Measurements from ENCODE around the gene DNM3.

Gene DNM3

GRCh38 chr1:172203902-172204301 is 362.6 kb downstream of the DNM3 start:
- TF ChIP-seq, protein P1, sequence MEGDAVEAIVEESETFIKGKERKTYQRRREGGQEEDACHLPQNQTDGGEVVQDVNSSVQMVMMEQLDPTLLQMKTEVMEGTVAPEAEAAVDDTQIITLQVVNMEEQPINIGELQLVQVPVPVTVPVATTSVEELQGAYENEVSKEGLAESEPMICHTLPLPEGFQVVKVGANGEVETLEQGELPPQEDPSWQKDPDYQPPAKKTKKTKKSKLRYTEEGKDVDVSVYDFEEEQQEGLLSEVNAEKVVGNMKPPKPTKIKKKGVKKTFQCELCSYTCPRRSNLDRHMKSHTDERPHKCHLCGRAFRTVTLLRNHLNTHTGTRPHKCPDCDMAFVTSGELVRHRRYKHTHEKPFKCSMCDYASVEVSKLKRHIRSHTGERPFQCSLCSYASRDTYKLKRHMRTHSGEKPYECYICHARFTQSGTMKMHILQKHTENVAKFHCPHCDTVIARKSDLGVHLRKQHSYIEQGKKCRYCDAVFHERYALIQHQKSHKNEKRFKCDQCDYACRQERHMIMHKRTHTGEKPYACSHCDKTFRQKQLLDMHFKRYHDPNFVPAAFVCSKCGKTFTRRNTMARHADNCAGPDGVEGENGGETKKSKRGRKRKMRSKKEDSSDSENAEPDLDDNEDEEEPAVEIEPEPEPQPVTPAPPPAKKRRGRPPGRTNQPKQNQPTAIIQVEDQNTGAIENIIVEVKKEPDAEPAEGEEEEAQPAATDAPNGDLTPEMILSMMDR (IDR thresholded peaks at IDR 0.05; ENCODE audit: extremely low read depth, missing control alignments), result no peak

DNA sequence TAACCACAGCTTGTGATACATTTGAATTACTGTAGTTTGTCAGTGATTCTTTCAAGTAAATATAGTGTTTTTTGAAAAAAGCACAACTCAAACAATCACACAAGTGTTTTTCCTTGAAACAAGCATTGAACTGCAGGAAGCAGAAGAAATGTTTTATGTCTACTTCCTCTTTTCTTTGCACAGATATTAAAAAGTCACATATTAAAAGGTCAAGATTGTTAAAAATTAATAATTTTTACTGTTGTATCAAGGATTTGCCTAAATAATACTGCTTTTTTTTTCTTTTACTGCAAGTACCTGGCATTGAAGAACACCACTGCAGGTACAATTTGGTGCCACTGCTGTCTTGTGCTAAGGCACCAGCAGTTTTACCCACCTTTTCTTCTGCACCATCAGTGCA is 365.0 kb downstream of the DNM3 start:
- no peak for DNase-seq (ENCODE audit: low spot score)
- TF ChIP-seq, protein P1 (IDR thresholded peaks at IDR 0.05; ENCODE audit: extremely low read depth, missing control alignments), result no peak

More at GRCh38 chr1:172203902-172204301, 362.6 kb downstream of the DNM3 start:
- DNase-seq (ENCODE audit: low spot score), result no peak

GRCh38 chr1:172208635-172209034 is 367.3 kb downstream of the DNM3 start:
- DNase-seq (ENCODE audit: low spot score), result no peak
- TF ChIP-seq, protein P1 (IDR thresholded peaks at IDR 0.05; ENCODE audit: extremely low read depth, missing control alignments), result no peak

GRCh38 chr1:172211221-172211620 is 369.9 kb downstream of the DNM3 start:
- DNase-seq (ENCODE audit: low spot score), result no peak
- TF ChIP-seq, protein P1 (IDR thresholded peaks at IDR 0.05; ENCODE audit: extremely low read depth, missing control alignments), result no peak

GRCh38 chr1:172212124-172212523 is 370.8 kb downstream of the DNM3 start:
- no peak for DNase-seq (ENCODE audit: low spot score)

GRCh38 chr1:172215006-172215405 is 373.7 kb downstream of the DNM3 start:
- TF ChIP-seq, protein P1 (IDR thresholded peaks at IDR 0.05; ENCODE audit: extremely low read depth, missing control alignments), result no peak
- no peak for DNase-seq (ENCODE audit: low spot score)

More at GRCh38 chr1:172212124-172212523, 370.8 kb downstream of the DNM3 start:
- TF ChIP-seq, protein P1 (IDR thresholded peaks at IDR 0.05; ENCODE audit: extremely low read depth, missing control alignments), result no peak

DNA sequence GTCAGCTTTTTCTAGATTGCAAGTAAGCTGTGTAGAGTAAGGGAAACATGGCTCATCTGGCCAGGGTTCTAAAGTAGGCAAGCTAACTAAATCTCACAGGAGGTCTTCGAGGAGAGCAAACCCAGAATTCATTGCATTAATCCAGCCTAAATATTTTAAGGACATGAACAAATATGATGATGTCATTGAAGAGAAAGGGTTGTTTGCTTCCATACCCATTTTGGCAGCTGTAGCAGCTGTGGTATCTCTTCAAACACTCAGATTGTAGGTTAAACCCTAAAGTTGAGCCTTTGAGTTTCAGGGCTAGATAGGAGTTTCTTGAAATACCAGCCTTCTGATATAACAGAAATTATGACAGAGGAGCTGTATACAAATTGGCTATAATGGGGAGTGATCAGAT is 378.7 kb downstream of the DNM3 start:
- TF ChIP-seq, protein P1 (IDR thresholded peaks at IDR 0.05; ENCODE audit: extremely low read depth, missing control alignments), result no peak
- DNase-seq (ENCODE audit: low spot score), result no peak
